HG03097 (cell line): ENCODE data around the gene TTC28.

ENCODE experiments used
- ATAC-seq: cut with Tn5 transposase; IDR thresholded peaks from one replicate; pipeline ENCODE4 v1.9.1; 2021; ENCODE audit not compliant: unreplicated experiment, low FRiP score

The TTC28 gene

GRCh38 chr22:28000361-28000760 is 679.3 kb downstream of the TTC28 start:
- no peak for ATAC-seq

DNA sequence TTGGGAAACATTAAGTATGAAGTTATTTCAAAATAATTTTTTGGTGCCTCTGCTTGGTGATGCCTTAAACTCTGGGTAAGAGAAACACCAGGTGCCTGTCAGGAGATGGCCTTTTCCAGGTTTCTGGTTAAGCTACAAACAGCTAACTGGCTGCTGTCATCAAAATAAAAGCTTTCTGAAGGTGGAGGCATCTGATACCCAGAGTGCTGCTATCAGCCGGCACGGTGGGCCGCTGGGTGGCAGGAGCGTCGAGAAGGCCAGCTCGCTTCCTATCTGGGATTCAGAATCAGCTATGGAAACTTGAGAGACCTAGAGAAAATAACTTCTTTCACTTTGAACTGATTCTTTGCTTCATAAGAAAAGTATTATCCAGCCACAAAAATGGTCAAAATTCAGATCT is 679.8 kb downstream of the TTC28 start:
- no peak for ATAC-seq

- no peak for ATAC-seq
Observed at GRCh38 chr22:27998511-27999410, 680.9 kb downstream of the TTC28 start.

GRCh38 chr22:27997538-27997937 is 682.1 kb downstream of the TTC28 start:
- ATAC-seq: no peak

GRCh38 chr22:27996981-27997380 is 682.7 kb downstream of the TTC28 start:
- no peak for ATAC-seq

GRCh38 chr22:27996529-27996925 is 683.1 kb downstream of the TTC28 start:
- no peak for ATAC-seq

DNA sequence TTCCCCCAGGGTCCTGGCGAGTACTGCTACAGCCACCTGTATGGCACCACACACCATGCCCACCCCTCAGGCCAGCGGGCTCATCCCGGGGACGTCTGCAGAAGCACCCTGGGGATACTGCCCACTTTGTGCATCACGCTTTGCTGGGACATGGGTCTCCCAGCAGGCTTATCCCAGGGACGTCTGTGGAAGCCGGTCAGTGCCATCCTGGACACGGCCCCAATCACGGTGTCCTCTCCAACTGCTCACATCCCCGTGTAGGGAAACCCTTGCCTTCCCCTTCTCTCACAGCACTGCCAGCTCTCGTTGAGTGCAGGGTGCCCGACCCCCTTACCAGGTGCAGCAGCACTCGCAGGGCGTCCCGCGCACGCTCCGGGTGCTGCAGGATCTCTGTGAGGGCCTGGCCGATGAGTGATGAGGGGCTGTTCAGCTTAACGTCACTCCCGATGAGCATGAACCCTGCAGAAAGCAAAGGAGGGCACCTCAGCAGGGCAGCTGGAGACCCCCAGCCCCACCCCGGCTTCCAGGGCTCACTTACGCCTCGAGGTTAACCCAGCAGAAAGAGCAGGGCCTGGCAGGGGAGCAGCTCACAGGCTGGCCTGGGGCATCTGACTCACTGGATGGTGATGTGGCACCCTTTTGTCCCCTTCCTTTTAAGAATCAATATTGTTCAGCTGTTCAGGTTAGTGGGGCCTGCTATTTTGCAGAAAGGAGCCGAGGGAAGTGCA is 683.7 kb downstream of the TTC28 start:
- ATAC-seq: no peak

DNA sequence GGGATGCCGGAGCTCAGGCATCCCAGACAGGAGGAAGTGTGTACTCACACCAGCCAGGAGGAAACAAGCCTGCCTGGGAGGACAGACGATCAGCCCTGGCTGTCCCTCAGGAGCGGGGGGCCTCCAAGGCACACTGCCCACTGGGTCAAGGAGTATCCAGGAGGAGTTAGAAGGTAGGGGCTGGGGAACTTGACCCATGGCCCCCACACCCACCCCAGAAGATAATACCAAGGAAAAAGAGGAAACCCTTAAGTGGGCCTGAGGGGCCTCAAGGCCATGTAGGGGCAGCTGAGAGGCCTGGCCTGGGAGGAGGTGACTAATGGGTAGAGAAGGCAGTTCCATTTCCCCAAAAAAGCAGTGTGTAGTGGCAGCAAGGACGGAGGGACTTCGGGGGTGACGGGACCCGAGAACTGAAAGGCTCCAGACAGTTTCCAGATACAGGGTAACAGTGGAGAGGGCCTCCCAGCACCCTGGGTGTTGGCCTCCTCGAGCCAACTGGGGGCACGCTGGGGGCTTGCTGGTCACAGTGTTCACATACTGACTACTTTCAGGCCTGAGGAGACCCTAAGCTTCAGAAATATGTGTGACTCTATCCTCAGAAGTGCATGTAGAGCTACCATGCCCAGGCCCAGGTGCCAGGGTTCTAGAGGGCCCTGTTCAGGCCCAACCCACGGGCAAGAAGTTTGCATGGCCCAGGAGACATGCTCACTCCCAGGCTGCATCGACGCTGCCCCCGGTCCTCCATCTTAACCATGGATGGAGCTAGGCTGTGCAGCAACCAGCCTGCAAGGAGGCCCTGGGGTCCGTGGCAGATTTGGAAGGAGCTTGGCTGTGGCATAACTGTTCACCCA is 684.9 kb downstream of the TTC28 start:
- ATAC-seq: no peak

DNA sequence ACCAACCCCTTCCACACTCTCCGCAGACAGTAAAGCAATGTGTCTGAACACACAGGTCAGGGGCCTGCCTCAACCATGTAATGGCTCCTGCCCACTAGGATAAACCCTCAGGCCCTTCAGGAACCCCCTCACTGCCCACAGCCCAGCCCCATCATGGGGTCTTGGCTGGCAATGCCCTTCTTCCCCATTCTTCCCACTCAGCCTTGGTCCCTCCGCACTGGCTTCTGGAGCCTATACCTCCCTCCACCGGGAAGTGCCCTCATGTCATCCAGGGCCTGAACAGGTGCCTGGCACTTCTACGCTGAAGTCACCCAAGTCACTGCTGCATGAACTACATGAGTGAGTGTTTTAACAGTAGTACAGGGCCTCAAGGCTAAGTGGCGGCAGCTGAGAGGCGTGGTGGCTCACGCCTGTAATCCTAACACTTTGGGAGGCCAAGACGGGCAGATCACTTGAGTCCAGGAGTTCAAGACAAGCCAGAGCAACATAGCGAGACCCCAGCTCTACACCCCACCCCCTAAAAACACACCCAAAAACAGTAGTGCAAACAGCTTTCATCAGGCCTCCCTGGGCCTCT is 685.8 kb downstream of the TTC28 start:
- ATAC-seq: no peak

- no peak for ATAC-seq
Observed at GRCh38 chr22:27993201-27993635, 686.4 kb downstream of the TTC28 start.

DNA sequence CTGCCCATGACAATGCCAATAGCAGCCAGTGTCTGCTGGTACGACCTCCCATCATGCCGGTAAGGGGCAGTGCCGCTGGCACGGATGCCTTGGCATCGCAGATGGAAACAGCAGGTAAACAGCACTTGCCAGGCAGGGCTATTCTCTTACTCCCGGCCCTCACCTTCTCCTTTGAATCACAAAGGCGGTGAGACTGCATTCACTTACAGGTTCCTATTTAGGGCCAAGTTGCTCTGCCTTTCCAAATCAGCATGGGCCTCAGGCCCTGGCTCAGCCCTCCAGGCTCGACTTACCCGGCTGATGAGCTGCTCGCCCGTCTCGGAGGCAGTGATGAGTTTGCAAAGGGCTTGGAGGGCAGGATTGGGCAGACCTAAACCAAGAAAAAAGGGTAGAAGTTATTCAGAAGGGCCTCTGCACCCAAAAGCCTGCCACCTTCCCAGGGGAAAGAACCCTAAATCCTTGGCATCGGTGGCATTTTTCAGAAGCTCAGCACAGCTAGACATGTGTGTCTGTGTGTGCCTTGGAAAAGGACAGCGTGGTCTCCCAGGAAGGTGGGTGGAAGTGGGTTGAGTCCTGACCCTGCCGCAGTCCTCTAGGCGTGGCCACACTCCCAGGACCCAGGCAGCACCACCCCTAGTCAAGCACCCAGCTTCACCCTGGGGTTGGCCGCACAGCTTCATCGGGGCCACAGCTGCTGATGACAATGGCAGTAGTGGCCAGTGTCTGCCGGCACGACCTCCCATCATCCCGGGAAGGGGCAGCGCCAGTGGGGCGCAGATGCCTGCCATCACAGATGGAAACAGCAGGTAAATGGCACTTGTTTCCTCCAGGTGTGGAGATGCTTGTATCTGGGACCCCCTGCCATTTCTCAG is 687.1 kb downstream of the TTC28 start:
- no peak for ATAC-seq

- ATAC-seq: no peak
Observed at GRCh38 chr22:27991586-27992293, 687.9 kb downstream of the TTC28 start.

GRCh38 chr22:27990879-27991278 is 688.8 kb downstream of the TTC28 start:
- ATAC-seq: no peak

- ATAC-seq: no peak
Observed at GRCh38 chr22:27990451-27990840, 689.2 kb downstream of the TTC28 start.

DNA sequence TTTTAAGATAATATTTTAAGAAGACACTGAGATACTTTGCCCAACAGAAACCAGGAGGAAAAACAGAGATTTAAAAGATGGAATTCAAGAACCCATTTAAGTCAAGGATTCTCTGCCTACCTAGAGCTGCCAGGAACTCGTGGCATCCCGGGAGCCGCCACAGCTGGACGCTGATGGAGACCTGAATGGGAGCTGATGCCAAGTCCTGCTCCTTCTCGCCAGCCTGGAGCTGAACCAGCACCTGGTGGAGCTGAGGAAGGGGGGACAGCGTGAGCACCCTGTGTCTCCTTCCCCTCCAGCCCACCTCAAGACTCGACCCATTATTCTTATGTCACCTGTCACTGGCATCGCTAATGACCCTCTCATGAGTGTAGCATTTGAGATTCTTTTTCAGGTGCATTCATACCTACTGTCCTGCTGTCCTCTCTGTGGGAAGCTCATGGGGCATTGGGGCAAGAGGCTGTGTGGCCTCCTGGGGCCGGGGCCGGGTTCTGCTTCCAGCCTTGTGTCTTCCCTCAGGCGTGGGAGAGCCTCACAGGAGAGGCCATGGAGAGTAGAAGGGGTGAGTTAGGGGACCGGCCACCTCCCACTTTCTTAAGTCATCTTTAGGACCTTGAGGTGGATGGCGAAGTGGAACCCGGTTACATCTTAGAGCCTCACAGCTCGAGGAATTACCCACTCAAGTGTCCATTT is 689.7 kb downstream of the TTC28 start:
- ATAC-seq: no peak

DNA sequence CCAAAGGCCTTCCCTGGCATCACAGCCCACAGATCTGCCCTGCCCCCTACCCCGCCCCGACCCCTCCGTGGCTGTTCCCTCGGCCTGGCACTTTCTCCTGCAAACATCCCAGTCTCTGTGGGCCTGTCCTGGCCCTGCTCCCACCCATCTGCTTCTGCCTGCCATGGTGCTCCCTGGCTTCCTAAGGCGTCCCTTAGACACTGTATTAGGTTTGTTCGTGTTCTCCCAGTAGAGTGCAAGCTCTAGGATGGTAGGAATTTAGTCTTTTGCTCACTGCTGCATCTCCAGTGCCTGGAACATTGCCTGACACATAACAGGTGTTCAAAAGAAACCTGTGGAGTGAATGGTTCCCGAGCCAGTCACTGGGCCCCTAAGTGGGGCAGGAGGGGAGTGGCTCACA is 690.9 kb downstream of the TTC28 start:
- no peak for ATAC-seq

DNA sequence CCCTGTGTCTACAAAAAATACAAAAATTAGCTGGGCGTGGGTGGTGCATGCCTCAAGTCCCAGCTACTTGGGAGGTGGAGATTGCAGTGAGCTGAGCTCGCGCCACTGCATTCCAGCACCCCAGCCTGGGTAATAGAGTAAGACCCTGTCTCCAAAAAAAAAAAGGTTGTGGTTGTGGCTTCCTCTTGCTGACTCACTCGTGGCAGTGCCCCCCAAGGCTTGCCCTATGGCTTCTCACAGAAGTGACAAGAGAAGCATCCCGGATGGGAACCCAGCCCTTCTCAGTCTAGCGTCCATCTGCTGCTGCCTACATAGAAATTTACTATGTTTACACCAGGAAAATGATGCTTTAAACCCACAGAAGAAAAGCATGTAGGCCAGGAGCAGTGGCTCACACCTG is 692.1 kb downstream of the TTC28 start:
- ATAC-seq: no peak

- no peak for ATAC-seq
Observed at GRCh38 chr22:27986937-27987336, 692.7 kb downstream of the TTC28 start.
